ENCODE measurements around the gene CLDN6.

The CLDN6 gene

GRCh38 chr16:3038256-3038655 is 20.3 kb upstream of the CLDN6 start:
- Histone ChIP-seq H3K4me3 (ENCODE audit: insufficient read depth, low read depth, low read length) (no peak overlapping the region), H3K27ac (ENCODE audit: insufficient read depth, low read depth, low read length, poor library complexity, severe bottlenecking) (no peak overlapping the region), H3K9me3 (ENCODE audit: control insufficient read depth, low read length) (no peaks in the 10 kb centered on the region), H3K4me1 (ENCODE audit: control insufficient read depth, insufficient read depth, low read length) (no peaks in the 10 kb centered on the region), H3K27me3 (ENCODE audit: control insufficient read depth, insufficient read depth, low read length, poor library complexity, severe bottlenecking) (peaks cover 66% of the 10 kb centered on the region), H3K36me3 (ENCODE audit: control insufficient read depth, insufficient read depth, low read length) (no peaks in the 10 kb centered on the region)
- 65 to 69% methylated on average over 11 of the region's 11 CpGs for WGBS, 2 experiments

- no peak within 1 kb of the TSS for H3K4me3 ChIP-seq (ENCODE audit: insufficient read depth, low read depth, low read length)
- H3K4me1 ChIP-seq (ENCODE audit: control insufficient read depth, insufficient read depth, low read length), result no peaks in the 10 kb centered on the region
- H3K9me3 ChIP-seq (ENCODE audit: control insufficient read depth, low read length), result no peaks in the 10 kb centered on the region
- H3K27ac ChIP-seq (ENCODE audit: insufficient read depth, low read depth, low read length, poor library complexity, severe bottlenecking), result no peak within 1 kb of the TSS
- H3K27me3 ChIP-seq (ENCODE audit: control insufficient read depth, insufficient read depth, low read length, poor library complexity, severe bottlenecking), result peaks cover 73% of the 10 kb centered on the region
- no peaks in the 10 kb centered on the region for H3K36me3 ChIP-seq (ENCODE audit: control insufficient read depth, insufficient read depth, low read length)
- 10% methylated on average over 44 of the region's 44 CpGs for WGBS, 2 experiments
Measured at GRCh38 chr16:3036726-3037315, 18.8 kb upstream of the CLDN6 start, which contains the start of gene BICDL2. TSS of gene BICDL2 (minus strand) at chr16:3036944. CDS start at chr16:3035496, 1,448 bp downstream.

GRCh38 chr16:3035972-3036725 is 18.2 kb upstream of the CLDN6 start:
- Histone ChIP-seq H3K9me3 (ENCODE audit: control insufficient read depth, low read length) (no peaks in the 10 kb centered on the region), H3K27ac (ENCODE audit: insufficient read depth, low read depth, low read length, poor library complexity, severe bottlenecking) (no peak overlapping the region), H3K36me3 (ENCODE audit: control insufficient read depth, insufficient read depth, low read length) (no peaks in the 10 kb centered on the region), H3K27me3 (ENCODE audit: control insufficient read depth, insufficient read depth, low read length, poor library complexity, severe bottlenecking) (peaks cover 74% of the 10 kb centered on the region), H3K4me1 (ENCODE audit: control insufficient read depth, insufficient read depth, low read length) (no peaks in the 10 kb centered on the region), H3K4me3 (ENCODE audit: insufficient read depth, low read depth, low read length) (no peak overlapping the region)
- WGBS, 2 experiments, result 9 to 10% methylated on average over 40 of the region's 40 CpGs

GRCh38 chr16:3035289-3035971 is 17.4 kb upstream of the CLDN6 start:
- peaks cover 80% of the 10 kb centered on the region for H3K27me3 ChIP-seq (ENCODE audit: control insufficient read depth, insufficient read depth, low read length, poor library complexity, severe bottlenecking)
- no peaks in the 10 kb centered on the region for H3K4me1 ChIP-seq (ENCODE audit: control insufficient read depth, insufficient read depth, low read length)
- H3K36me3 ChIP-seq (ENCODE audit: control insufficient read depth, insufficient read depth, low read length), result no peaks in the 10 kb centered on the region
- H3K4me3 ChIP-seq (ENCODE audit: insufficient read depth, low read depth, low read length), result no peak overlapping the region
- H3K27ac ChIP-seq (ENCODE audit: insufficient read depth, low read depth, low read length, poor library complexity, severe bottlenecking), result no peak overlapping the region
- no peaks in the 10 kb centered on the region for H3K9me3 ChIP-seq (ENCODE audit: control insufficient read depth, low read length)
- WGBS, 2 experiments, result 64 to 65% methylated on average over 19 of the region's 19 CpGs

- no peak overlapping the region for H3K27ac ChIP-seq (ENCODE audit: insufficient read depth, low read depth, low read length, poor library complexity, severe bottlenecking)
- WGBS, 2 experiments, result 74 to 75% methylated on average over 7 of the region's 7 CpGs
- no peaks in the 10 kb centered on the region for H3K9me3 ChIP-seq (ENCODE audit: control insufficient read depth, low read length)
- peaks cover 80% of the 10 kb centered on the region for H3K27me3 ChIP-seq (ENCODE audit: control insufficient read depth, insufficient read depth, low read length, poor library complexity, severe bottlenecking)
- H3K4me1 ChIP-seq (ENCODE audit: control insufficient read depth, insufficient read depth, low read length), result no peaks in the 10 kb centered on the region
- no peak overlapping the region for H3K4me3 ChIP-seq (ENCODE audit: insufficient read depth, low read depth, low read length)
- H3K36me3 ChIP-seq (ENCODE audit: control insufficient read depth, insufficient read depth, low read length), result no peaks in the 10 kb centered on the region
Measured at GRCh38 chr16:3032624-3033023, 14.6 kb upstream of the CLDN6 start.

- WGBS, 2 experiments, result 85 to 87% methylated on average over 33 of the region's 33 CpGs
- Histone ChIP-seq H3K9me3 (ENCODE audit: control insufficient read depth, low read length) (no peaks in the 10 kb centered on the region), H3K4me3 (ENCODE audit: insufficient read depth, low read depth, low read length) (no peak overlapping the region), H3K27me3 (ENCODE audit: control insufficient read depth, insufficient read depth, low read length, poor library complexity, severe bottlenecking) (peaks cover 59% of the 10 kb centered on the region), H3K36me3 (ENCODE audit: control insufficient read depth, insufficient read depth, low read length) (peaks cover 14% of the 10 kb centered on the region), H3K27ac (ENCODE audit: insufficient read depth, low read depth, low read length, poor library complexity, severe bottlenecking) (no peak overlapping the region), H3K4me1 (ENCODE audit: control insufficient read depth, insufficient read depth, low read length) (no peaks in the 10 kb centered on the region)
Measured at GRCh38 chr16:3030222-3031212, 12.5 kb upstream of the CLDN6 start.

GRCh38 chr16:3029491-3030221 is 11.7 kb upstream of the CLDN6 start:
- Histone ChIP-seq H3K36me3 (ENCODE audit: control insufficient read depth, insufficient read depth, low read length) (peaks cover 17% of the 10 kb centered on the region), H3K4me1 (ENCODE audit: control insufficient read depth, insufficient read depth, low read length) (no peaks in the 10 kb centered on the region), H3K4me3 (ENCODE audit: insufficient read depth, low read depth, low read length) (no peak overlapping the region), H3K27me3 (ENCODE audit: control insufficient read depth, insufficient read depth, low read length, poor library complexity, severe bottlenecking) (peaks cover 51% of the 10 kb centered on the region), H3K27ac (ENCODE audit: insufficient read depth, low read depth, low read length, poor library complexity, severe bottlenecking) (no peak overlapping the region), H3K9me3 (ENCODE audit: control insufficient read depth, low read length) (no peaks in the 10 kb centered on the region)
- 78 to 79% methylated on average over 59 of the region's 59 CpGs for WGBS, 2 experiments

- WGBS, 2 experiments, result 64 to 68% methylated on average over 15 of the region's 15 CpGs
- peaks cover 43% of the 10 kb centered on the region for H3K27me3 ChIP-seq (ENCODE audit: control insufficient read depth, insufficient read depth, low read length, poor library complexity, severe bottlenecking)
- no peaks in the 10 kb centered on the region for H3K4me1 ChIP-seq (ENCODE audit: control insufficient read depth, insufficient read depth, low read length)
- H3K9me3 ChIP-seq (ENCODE audit: control insufficient read depth, low read length), result no peaks in the 10 kb centered on the region
- no peak overlapping the region for H3K27ac ChIP-seq (ENCODE audit: insufficient read depth, low read depth, low read length, poor library complexity, severe bottlenecking)
- no peak overlapping the region for H3K4me3 ChIP-seq (ENCODE audit: insufficient read depth, low read depth, low read length)
- peaks cover 17% of the 10 kb centered on the region for H3K36me3 ChIP-seq (ENCODE audit: control insufficient read depth, insufficient read depth, low read length)
Measured at GRCh38 chr16:3028716-3029319, 10.8 kb upstream of the CLDN6 start.
